GM19193 (cell line): ENCODE results near the gene SH2B3.

ENCODE experiments used
- POLR2A ChIP-seq: IDR thresholded peaks from 4 replicates; pipeline ENCODE4 v1.6.1; 2011; ENCODE audit not compliant: insufficient read depth, insufficient read length; ENCODE audit errors: extremely low read depth

SH2B3 gene

GRCh38 chr12:111405149-111405858 is 419 bp upstream of the SH2B3 start:
- TF ChIP-seq POLR2A = peak; percentile 66

GRCh38 chr12:111406474-111407376 is 1.0 kb downstream of the SH2B3 start:
- TF ChIP-seq POLR2A = no peak

DNA sequence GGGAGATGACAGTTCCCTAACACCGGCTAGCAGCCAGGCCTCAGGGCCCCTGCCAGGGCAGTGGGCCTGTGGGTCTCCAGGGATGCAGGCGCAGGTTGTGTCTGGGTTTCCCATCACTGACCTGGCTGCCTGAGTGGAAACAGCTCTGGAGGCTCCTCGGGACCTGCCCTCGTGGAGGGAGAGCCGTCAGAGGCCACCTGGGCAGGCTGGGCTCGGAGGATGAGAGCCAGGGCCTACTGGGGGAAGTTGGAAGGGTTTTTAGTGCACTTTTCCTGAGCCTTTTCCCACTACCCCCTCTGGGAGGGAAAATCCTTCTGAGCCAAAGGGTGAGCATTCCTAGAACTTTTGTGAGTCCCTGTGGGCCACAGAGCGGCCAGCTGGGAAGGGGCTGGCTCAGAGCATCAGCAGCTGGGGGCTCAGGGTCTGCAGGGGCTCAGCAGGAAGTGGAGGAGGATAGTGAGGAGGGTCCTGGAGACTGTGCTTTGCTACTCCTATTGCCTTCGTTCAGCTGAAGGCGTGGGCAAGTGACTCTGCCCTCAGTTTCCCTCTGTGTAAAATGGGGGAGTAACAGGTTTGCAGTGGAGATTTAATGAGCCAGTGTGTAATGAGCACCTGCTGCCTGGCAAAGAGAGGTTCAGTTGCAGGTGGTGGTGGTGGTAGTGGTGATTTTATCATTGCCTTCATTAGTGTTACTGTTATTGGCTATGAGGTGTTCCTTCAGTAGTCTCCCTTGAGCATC is 1.8 kb downstream of the SH2B3 start:
- TF ChIP-seq POLR2A = no peak

DNA sequence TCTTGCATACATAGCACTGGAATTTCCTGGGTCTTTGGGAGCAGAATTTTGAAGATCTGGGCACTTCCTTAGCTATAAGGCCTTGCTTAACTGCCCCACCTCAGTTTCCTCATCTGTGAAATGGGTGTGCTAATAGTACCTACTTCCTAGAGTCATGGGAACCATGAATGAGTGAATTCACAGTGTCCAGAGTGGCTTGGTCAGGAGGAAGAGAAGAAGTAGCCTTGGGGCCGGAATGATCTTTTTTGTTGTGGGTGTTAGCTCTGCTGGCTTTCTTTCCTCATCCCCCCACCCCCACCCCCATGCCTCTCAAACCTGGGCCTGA is 2.4 kb downstream of the SH2B3 start:
- TF ChIP-seq POLR2A = no peak

DNA sequence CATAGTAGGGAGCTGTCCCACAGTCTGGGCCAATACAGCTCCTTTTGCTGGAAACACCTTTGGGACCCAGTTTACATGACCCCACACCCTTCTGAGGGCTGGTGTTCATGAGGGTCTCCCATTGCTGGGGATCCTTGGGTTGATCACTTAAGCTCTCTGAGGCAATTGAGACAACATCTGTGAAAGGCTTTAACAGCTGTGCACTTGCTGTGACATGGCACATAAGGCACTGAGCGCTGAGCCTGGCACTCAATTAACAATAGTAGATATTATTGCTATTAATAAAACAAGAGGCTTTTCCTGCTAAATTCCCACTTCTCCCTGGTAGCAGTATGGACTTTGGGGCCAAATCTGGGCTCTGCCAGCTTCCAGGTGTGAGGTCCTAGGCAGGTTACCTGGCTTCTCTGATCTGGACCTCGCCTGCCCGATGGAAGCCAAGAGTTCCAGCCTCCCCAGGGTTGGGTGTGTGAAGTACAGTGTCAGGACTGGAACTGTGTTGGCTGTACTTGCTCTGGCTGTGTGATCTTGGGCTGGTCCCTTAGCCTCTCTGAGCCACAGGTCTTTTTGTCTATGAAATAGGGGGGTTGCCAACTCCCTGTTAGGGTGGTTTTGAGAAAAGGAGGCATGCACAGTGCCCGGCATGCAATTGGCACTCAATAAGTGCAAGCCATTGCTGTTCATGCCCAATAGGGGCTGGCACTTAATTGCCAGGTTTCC is 3.1 kb downstream of the SH2B3 start:
- TF ChIP-seq POLR2A = no peak

DNA sequence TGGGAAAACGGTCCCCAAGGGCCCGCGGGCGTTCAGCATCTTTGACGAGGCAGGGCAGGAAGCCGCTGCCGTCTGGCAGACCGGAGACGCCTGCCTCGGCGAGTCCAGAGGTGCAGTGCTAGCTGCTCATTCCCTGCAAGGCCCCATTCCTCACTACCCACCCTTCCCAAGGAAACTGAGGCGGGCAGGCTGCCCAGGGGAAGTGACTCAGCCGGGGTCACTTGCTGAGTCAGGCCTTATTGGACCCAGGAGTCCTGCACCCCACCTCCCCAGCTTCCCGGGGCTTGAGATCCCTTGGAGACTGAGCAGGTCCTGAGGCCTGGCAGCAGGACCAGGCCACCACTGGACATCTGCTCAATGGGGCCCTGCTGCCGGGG is 3.7 kb downstream of the SH2B3 start:
- peak; percentile 3 for TF ChIP-seq POLR2A

DNA sequence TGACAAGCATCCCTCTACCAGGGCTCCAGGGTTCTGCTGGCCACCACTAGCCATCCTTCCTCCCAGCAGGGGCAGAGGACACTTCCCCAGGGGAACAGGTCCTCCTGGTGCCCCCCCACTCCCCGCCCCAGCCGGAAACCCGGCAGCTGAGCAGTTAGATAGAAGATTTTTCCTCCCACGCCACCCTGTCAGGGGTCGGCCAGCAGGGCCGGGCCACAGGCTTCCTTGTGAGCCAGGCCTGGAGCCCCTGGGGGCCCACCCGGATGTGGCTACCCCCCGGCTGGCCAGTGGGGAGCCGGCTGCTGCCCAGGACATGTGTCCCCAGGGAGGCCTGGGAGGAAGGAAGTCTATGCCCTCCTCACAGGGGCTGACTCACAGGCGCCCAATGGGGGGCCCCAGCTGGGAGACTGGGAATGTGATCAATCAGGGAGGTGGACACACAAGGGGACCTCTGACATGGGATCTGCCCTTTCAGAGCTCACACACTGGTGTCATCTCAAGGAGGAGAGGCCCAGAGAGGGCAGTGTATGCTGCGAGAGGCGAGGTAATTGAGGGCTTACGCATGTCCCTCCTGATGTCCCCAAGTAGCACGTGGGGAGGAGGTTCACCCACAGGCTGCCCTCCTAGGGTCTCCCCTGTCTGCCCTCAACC is 4.2 kb downstream of the SH2B3 start:
- TF ChIP-seq POLR2A = no peak

DNA sequence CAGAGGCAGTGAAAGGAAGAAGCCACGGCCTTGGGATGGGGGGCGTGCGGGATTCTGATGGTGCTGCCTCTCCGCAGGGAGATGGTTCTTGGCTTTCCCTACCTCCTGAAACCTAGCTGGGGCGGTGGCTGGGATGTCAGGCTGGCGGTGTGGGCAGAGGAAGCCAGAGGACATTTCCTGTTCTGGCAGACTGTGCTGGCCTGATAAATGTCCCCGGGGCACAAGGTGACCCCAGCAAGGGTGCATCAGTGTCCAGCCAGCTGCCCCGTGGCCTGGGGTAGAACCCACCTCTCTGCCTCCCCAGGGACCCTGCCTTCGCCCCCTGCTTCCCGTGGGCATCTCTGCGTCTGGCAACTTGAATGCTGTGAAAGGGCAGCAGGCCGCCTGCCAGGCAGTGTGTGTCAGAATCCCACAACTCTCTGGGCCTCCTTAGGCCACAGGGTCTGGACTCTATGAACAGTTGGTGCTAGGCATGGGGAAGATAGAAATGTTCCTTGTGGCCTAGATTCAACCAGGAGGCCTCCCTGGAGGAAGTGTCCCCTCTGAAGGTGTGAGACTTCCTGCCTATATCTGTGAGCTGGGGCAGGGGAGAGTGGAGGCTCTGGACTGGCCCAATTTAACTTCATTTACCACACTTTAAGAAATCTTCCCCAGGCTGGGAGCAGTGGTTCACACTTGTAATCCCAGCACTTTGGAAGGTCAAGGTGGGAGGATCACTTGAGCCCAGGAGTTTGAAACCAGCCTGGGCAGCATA is 4.9 kb downstream of the SH2B3 start:
- no peak for TF ChIP-seq POLR2A

GRCh38 chr12:111411185-111411764 is 5.6 kb downstream of the SH2B3 start:
- no peak for TF ChIP-seq POLR2A

DNA sequence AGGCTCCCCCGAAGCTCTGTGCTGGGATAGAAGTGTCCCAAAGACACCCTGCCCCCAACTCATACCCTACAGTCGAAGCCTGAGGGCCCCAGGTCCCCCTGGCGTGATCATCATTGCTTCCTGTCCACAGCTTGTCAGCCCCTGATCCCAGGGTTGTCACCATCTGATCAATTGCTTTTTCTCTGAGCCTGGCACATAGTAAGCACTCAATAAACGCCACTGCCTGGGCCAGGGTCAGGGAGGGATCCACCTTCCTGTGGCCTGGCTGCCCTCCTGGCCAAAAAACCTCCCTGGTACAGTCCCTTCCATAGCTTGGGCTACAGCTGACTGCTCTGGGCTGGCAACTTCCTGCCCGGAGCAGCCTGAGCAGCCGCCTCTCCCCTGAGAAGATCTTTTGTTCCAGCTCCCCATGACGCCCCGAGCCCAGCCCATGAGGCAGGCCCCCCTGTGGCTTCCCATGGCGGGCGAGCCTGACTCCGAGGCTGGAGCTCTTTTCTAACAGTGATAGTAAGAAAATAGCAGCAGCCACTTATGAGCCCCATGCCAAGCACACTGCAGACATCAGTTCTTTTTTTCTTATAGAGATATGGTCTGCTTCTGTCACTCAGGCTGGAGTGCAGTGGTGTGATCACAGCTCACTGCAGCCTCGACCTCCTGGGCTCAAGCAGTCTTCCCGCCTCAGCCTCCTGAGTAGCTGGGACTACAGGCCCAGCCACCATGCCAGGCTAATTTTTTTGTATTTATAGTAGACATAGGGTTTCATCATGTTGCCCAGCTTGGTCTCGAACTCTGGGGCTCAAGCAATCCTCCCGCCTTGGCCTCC is 6.5 kb downstream of the SH2B3 start:
- TF ChIP-seq POLR2A = no peak

DNA sequence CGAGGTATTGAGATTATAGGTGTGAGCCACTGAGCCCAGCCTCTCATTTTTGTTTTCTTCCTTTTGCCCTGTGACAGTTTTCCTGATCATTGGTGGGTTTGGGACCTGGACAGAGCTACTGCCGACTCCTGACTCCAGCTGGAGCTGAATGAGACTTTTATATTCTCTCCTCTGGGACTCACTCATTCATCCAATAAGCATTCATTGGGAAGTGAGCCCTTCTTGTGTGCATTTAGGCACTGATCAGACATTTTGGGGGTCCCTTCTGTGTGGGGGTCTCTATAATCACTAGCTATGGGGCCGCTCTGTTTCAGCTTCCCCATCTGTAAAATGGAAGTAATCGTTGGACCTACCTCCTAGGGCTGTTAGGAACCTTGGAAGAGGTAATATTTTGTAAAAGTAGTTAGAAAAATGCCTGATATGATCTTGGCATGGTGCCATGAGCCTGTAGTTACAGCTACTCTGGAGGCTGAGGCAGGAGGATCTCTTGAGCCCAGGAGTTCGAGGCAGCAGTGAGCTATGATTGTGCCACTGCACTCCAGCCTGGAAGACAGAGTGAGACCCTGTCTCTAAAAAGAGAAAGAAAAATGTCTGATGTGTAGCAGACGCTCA is 7.2 kb downstream of the SH2B3 start:
- TF ChIP-seq POLR2A = no peak

- no peak for TF ChIP-seq POLR2A
These were observed 7.8 kb downstream of the SH2B3 start for GRCh38 chr12:111413442-111414086.
